ENCODE data around the gene SYT3.

GRCh38 chr19:50645107-50645506 is 5.4 kb upstream of the SYT3 start:
- TF ChIP-seq CTCF (conservative IDR thresholded peaks at IDR 0.05; ENCODE audit: low read depth in 2 of 2) (no peak), STAT1 (IDR thresholded peaks at IDR 0.05; ENCODE audit: unreplicated experiment) (no peak), ETS1 (IDR thresholded peaks at IDR 0.05) (no peak), CREB1 (CRISPR knock-in tag; IDR thresholded peaks at IDR 0.05; ENCODE audit: low read depth) (no peak), REST (IDR thresholded peaks at IDR 0.05; ENCODE audit: unreplicated experiment) (no peak), POLR2AphosphoS5 (IDR thresholded peaks at IDR 0.05; ENCODE audit: low read depth) (no peak), EZH2phosphoT487 (IDR thresholded peaks at IDR 0.05; ENCODE audit: unreplicated experiment) (no peak)

Measured in GM23338 (cell line).